HEK293 (cell line): ENCODE results near the gene HDGF.

Experiments used
- CTCF ChIA-PET: fragments of 350-600 bp; formaldehyde crosslinking; extraction: SDS; loops from one replicate; lab custom pipeline; 2021; ENCODE audit warnings: antibody characterized with exemption; lab: Yijun Ruan, JAX
- POLR2A ChIA-PET: fragments of 300-600 bp; formaldehyde crosslinking; extraction: SDS; loops from one replicate; lab custom pipeline; 2020; ENCODE audit warnings: antibody characterized with exemption, inconsistent platforms; lab: Yijun Ruan, JAX
- H3K27ac ChIP-seq: fragments of 200-500 bp; sonication (Bioruptor generic); 2 replicates; pipeline ENCODE4 v1.5.1; 2014; ENCODE audit warnings: low read depth, low read length, control low read depth, inconsistent platforms; ENCODE audit errors: extremely low read depth
- H3K36me3 ChIP-seq, 2 experiments: fragments of 200-500 bp in 1 of 2; sonication (Bioruptor generic) in 1 of 2; 1 replicate in 1 of 2; 2 replicates in 1 of 2; pipeline ENCODE4 v1.5.1; 2014 to 2017; ENCODE audit warnings: inconsistent platforms in 2 of 2, low read length in 2 of 2; ENCODE audit not compliant: control insufficient read depth in 2 of 2, insufficient read depth in 1 of 2
- H3K4me1 ChIP-seq: fragments of 200-500 bp; sonication (Bioruptor generic); 2 replicates; pipeline ENCODE4 v1.5.1; 2014; ENCODE audit warnings: mild to moderate bottlenecking, low read length, inconsistent platforms; ENCODE audit not compliant: control insufficient read depth, insufficient read depth
- H3K4me3 ChIP-seq: 2 replicates; pipeline ENCODE4 v1.5.1; 2011; ENCODE audit warnings: low read depth, mild to moderate bottlenecking, control low read depth, low read length, moderate library complexity
- H3K9me3 ChIP-seq: fragments of 200-500 bp; sonication (Bioruptor generic); 2 replicates; pipeline ENCODE4 v1.5.1; 2014; ENCODE audit warnings: low read depth, low read length, inconsistent platforms; ENCODE audit not compliant: control insufficient read depth, insufficient read depth
- PRDM1 ChIP-seq: fragments of 450-650 bp; formaldehyde crosslinking; IDR thresholded peaks from 2 replicates; pipeline ENCODE4; 2016; ENCODE audit warnings: missing biosample characterization, missing genetic modification characterization
- SCRT1 ChIP-seq: fragments of 450-650 bp; formaldehyde crosslinking; IDR thresholded peaks from 2 replicates; pipeline ENCODE4 v1.5.1; 2016; ENCODE audit warnings: missing biosample characterization, missing genetic modification characterization, borderline replicate concordance
- SCRT2 ChIP-seq: fragments of 450-650 bp; formaldehyde crosslinking; IDR thresholded peaks from 2 replicates; pipeline ENCODE4 v1.5.1; 2016; ENCODE audit warnings: missing biosample characterization, missing genetic modification characterization
- ZBTB1 ChIP-seq: fragments of 450-650 bp; formaldehyde crosslinking; IDR thresholded peaks from 2 replicates; pipeline ENCODE4 v1.5.1; 2016; ENCODE audit warnings: missing biosample characterization, missing genetic modification characterization
- ZBTB17 ChIP-seq: fragments of 450-650 bp; formaldehyde crosslinking; IDR thresholded peaks from 2 replicates; pipeline ENCODE4 v1.5.1; 2016; ENCODE audit warnings: missing biosample characterization, missing genetic modification characterization
- ZBTB48 ChIP-seq: fragments of 450-650 bp; formaldehyde crosslinking; IDR thresholded peaks from 2 replicates; pipeline ENCODE4 v1.5.1; 2016; ENCODE audit warnings: missing biosample characterization, missing genetic modification characterization
- ZBTB7A ChIP-seq: fragments of 450-650 bp; formaldehyde crosslinking; IDR thresholded peaks from 2 replicates; pipeline ENCODE4 v1.5.1; 2016; ENCODE audit warnings: low read depth, missing biosample characterization, missing genetic modification characterization
- ZNF184 ChIP-seq: fragments of 450-650 bp; IDR thresholded peaks from 2 replicates; pipeline ENCODE4 v1.5.1; 2018; ENCODE audit warnings: missing biosample characterization, mild to moderate bottlenecking, missing genetic modification characterization
- ZNF19 ChIP-seq: fragments of 450-650 bp; formaldehyde crosslinking; IDR thresholded peaks from 2 replicates; pipeline ENCODE4; 2016; ENCODE audit warnings: missing biosample characterization, missing genetic modification characterization, low read depth
- ZNF514 ChIP-seq: fragments of 450-650 bp; formaldehyde crosslinking; IDR thresholded peaks from 2 replicates; pipeline ENCODE4 v1.5.1; 2016; ENCODE audit warnings: missing biosample characterization, missing genetic modification characterization
- ZNF561 ChIP-seq: fragments of 450-650 bp; IDR thresholded peaks from 2 replicates; pipeline ENCODE4 v1.5.1; 2018; ENCODE audit warnings: missing biosample characterization, missing genetic modification characterization, borderline replicate concordance
- ZNF585B ChIP-seq: fragments of 450-650 bp; formaldehyde crosslinking; IDR thresholded peaks from 2 replicates; pipeline ENCODE4 v1.5.1; 2016; ENCODE audit warnings: missing biosample characterization, missing genetic modification characterization
- ZNF623 ChIP-seq: fragments of 450-650 bp; formaldehyde crosslinking; IDR thresholded peaks from 2 replicates; pipeline ENCODE4 v1.5.1; 2016; ENCODE audit warnings: missing biosample characterization, missing genetic modification characterization
- ZSCAN16 ChIP-seq: fragments of 450-650 bp; formaldehyde crosslinking; IDR thresholded peaks from 2 replicates; pipeline ENCODE4 v1.5.1; 2016; ENCODE audit warnings: missing biosample characterization, missing genetic modification characterization
- TF ChIP-seq, protein P1 (sequence below): fragments of 450-650 bp; formaldehyde crosslinking; IDR thresholded peaks from 2 replicates; pipeline ENCODE4 v1.5.1; 2016; ENCODE audit warnings: missing biosample characterization, missing genetic modification characterization

Gene HDGF

DNA sequence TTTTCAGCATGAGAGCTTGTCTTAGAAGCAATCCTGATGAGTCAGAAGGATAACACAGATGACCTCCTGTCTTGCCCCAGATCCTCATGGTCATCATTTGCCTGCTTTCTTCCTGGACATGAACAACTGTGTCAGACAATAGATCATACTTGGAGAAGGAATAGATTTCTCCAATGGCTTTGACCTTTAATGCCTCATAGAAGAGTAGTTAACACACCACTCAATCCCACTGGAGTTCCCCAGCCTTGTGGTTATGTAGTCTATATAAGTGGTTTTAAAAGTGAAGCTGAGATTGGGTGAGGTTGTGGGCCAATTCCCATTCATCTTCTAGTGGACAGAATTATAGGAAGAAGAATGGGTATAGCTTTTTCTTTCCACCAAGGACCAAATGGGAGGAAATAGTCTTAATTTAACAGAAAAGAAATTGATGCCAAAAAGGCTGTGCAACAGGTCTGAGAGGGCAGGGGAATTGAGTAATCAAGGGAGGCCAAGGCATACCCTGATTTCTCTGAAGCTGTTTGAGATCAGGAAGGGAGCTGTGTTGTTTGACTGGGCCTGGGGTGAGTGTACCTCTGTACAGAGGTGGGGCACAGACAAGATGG lies 30.2 kb upstream of the HDGF start:
- no peak overlapping the region for H3K4me3 ChIP-seq
- POLR2A ChIA-PET = no interaction called here
- TF ChIP-seq ZNF585B (tag by site-specific recombination) (no peak), SCRT1 (tag by site-specific recombination) (peak; percentile 86), SCRT2 (tag by site-specific recombination) (peak; percentile 96)
- TF ChIP-seq, all 188 proteins: peak for 2
- CTCF ChIA-PET = interaction anchor here (0.8 to 4.1 kb wide), 8 partner anchors 9 to 93 kb away, joined by 3 to 18 read pairs (median 6); no protein-coding TSS in a partner anchor
- H3K4me1 ChIP-seq = 0 out of 2 replicates have a peak, but pooled peaks cover 4% of the 10 kb centered on the region
- H3K9me3 ChIP-seq = no peaks in the 10 kb centered on the region
- H3K36me3 ChIP-seq = peaks cover 20 to 62% of the 10 kb centered on the region in 2 experiments
- H3K27ac ChIP-seq = no peak overlapping the region

DNA sequence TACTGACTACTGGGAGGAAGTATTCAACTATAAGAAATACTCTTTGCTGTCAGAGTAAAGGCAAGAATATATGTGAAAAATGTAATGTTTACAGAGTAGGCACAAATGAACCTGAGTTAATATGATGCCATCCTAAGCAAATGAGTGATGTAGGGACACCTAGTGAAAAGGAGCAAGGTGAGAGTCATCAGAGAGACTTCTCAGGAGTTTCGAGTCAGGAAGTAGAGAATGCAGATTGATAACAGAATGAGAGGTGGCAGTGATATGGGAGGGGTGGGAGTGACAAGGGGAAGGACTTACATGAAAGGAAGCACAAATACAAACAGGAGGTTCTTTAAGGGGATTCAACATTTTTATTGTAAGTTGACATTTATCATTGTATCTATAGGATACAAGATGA lies 26.1 kb upstream of the HDGF start:
- no peak overlapping the region for H3K27ac ChIP-seq
- H3K9me3 ChIP-seq = no peaks in the 10 kb centered on the region
- peaks cover 9% of the 10 kb centered on the region for H3K4me1 ChIP-seq
- no peak overlapping the region for H3K4me3 ChIP-seq
- no peak for TF ChIP-seq ZBTB1
- TF ChIP-seq PRDM1 (tag by site-specific recombination) = peak; percentile 62
- TF ChIP-seq ZBTB17 (tag by site-specific recombination) = 0 out of 2 replicates have a peak, but pooled peaks have one; percentile 33
- no peak for TF ChIP-seq ZNF561 (tag by site-specific recombination)
- no peak for TF ChIP-seq ZNF19 (tag by site-specific recombination)
- ChIA-PET CTCF (interaction anchor here (1.1 to 1.9 kb wide), 3 partner anchors 15 to 83 kb away, joined by 3 to 8 read pairs (median 4); partner anchors contain the start of gene NTRK1), POLR2A (no interaction called here)
- peaks cover 5 to 39% of the 10 kb centered on the region in 2 experiments for H3K36me3 ChIP-seq

DNA sequence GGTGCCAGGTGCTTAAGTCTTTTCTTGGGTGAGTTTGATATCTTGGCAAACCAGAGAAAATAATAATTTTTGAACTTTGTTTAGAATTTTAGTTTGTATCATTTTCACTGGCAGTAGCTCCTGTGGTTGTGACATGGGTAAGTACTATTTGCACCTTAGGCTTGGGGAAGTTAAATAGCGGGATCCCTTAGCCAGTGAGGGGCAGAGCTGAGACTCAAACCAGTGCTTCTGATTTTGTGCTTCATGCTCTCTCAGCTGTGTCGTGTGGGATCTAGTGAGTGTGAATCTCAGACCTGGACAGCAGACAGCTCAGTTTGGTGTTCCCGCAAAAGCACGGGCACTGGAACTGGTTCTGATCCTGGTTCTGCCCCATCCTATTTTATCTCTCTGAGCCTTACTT lies 25.5 kb upstream of the HDGF start:
- H3K27ac ChIP-seq = no peak overlapping the region
- peaks cover 12% of the 10 kb centered on the region for H3K4me1 ChIP-seq
- no peaks in the 10 kb centered on the region for H3K9me3 ChIP-seq
- peaks cover 5 to 38% of the 10 kb centered on the region in 2 experiments for H3K36me3 ChIP-seq
- no peak overlapping the region for H3K4me3 ChIP-seq
- CTCF ChIA-PET = interaction anchor here (0.8 to 1.9 kb wide), 5 partner anchors 16 to 115 kb away, joined by 3 to 8 read pairs (median 3); partner anchors contain the start of gene NTRK1
- TF ChIP-seq ZNF184 (tag by site-specific recombination) (no peak), ZNF623 (tag by site-specific recombination) (no peak), SCRT2 (tag by site-specific recombination) (0 out of 2 replicates have a peak, but pooled peaks have one; percentile 0), ZSCAN16 (tag by site-specific recombination) (no peak), ZNF514 (tag by site-specific recombination) (no peak), ZBTB7A (tag by site-specific recombination) (no peak), ZBTB48 (tag by site-specific recombination) (peak; percentile 33; the same call in 1 of the 2 replicates)
- TF ChIP-seq, protein P1, sequence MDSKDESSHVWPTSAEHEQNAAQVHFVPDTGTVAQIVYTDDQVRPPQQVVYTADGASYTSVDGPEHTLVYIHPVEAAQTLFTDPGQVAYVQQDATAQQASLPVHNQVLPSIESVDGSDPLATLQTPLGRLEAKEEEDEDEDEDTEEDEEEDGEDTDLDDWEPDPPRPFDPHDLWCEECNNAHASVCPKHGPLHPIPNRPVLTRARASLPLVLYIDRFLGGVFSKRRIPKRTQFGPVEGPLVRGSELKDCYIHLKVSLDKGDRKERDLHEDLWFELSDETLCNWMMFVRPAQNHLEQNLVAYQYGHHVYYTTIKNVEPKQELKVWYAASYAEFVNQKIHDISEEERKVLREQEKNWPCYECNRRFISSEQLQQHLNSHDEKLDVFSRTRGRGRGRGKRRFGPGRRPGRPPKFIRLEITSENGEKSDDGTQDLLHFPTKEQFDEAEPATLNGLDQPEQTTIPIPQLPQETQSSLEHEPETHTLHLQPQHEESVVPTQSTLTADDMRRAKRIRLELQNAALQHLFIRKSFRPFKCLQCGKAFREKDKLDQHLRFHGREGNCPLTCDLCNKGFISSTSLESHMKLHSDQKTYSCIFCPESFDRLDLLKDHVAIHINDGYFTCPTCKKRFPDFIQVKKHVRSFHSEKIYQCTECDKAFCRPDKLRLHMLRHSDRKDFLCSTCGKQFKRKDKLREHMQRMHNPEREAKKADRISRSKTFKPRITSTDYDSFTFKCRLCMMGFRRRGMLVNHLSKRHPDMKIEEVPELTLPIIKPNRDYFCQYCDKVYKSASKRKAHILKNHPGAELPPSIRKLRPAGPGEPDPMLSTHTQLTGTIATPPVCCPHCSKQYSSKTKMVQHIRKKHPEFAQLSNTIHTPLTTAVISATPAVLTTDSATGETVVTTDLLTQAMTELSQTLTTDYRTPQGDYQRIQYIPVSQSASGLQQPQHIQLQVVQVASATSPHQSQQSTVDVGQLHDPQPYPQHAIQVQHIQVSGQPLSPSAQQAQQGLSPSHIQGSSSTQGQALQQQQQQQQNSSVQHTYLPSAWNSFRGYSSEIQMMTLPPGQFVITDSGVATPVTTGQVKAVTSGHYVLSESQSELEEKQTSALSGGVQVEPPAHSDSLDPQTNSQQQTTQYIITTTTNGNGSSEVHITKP (tag by site-specific recombination) = peak; percentile 54
- POLR2A ChIA-PET = interaction anchor here (0.6 to 0.8 kb wide), 2 partner anchors 31 to 49 kb away, joined by 3 to 6 read pairs; partner anchors contain the start of genes ISG20L2 and METTL25B
